ENCODE data around the gene MICAL3. TPM values are rescaled to one million over a fixed set of nuclear protein-coding genes. Genes with fewer than 3 reads are reported as not detected.

The MICAL3 gene
- total and polyA plus RNA-seq, 9 of the 15 experiments (the other 6 are each of a cell fraction or from before 2014, with no cell fraction given): 0.53 to 32.1 (median 12.3) TPM

DNA sequence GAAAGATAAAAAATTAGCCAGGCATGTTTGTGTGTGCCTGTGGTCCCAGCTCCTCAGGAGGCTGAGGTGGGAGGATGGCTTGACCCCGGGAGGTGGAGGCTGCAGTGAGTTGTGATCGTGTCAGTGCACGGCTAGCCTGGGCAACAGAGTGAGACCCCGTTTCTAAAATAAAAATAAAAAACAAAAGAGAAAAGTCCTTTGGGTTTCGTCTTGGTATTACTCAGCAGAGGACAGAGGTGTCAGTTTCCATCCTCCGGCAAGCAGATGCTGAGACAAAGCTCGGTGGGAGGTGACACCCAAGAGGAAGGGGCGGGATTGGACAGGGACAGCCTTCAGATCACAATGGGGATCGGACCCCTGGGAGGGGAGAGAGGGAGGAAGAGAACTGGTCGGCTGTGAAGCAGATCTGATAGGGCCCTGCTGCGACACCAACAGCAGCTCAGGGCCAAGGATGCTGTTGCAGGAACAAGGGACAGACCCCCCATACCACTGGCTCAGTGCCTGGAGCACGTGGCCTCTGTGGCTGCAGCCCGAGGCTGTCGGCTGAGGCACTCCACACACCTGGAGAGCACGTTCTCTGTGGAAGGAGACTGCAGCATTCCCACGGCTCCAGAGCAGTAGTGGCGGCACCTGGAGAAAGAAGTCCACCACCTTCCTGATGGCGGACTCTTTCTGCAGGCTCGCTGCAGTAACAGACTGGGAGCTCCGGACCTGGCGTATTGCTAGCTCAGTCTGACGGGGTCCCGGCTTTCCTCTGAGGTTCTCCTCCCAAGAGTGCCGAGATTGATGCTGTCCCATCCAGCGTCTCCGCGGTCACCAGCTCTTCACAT lies 244.9 kb downstream of the MICAL3 start (continued):
- TF ChIP-seq, protein P1, sequence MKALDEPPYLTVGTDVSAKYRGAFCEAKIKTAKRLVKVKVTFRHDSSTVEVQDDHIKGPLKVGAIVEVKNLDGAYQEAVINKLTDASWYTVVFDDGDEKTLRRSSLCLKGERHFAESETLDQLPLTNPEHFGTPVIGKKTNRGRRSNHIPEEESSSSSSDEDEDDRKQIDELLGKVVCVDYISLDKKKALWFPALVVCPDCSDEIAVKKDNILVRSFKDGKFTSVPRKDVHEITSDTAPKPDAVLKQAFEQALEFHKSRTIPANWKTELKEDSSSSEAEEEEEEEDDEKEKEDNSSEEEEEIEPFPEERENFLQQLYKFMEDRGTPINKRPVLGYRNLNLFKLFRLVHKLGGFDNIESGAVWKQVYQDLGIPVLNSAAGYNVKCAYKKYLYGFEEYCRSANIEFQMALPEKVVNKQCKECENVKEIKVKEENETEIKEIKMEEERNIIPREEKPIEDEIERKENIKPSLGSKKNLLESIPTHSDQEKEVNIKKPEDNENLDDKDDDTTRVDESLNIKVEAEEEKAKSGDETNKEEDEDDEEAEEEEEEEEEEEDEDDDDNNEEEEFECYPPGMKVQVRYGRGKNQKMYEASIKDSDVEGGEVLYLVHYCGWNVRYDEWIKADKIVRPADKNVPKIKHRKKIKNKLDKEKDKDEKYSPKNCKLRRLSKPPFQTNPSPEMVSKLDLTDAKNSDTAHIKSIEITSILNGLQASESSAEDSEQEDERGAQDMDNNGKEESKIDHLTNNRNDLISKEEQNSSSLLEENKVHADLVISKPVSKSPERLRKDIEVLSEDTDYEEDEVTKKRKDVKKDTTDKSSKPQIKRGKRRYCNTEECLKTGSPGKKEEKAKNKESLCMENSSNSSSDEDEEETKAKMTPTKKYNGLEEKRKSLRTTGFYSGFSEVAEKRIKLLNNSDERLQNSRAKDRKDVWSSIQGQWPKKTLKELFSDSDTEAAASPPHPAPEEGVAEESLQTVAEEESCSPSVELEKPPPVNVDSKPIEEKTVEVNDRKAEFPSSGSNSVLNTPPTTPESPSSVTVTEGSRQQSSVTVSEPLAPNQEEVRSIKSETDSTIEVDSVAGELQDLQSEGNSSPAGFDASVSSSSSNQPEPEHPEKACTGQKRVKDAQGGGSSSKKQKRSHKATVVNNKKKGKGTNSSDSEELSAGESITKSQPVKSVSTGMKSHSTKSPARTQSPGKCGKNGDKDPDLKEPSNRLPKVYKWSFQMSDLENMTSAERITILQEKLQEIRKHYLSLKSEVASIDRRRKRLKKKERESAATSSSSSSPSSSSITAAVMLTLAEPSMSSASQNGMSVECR (CRISPR knock-in tag; IDR thresholded peaks at IDR 0.05): no peak
- TF ChIP-seq NFIC (IDR thresholded peaks at IDR 0.05): 0 out of 2 replicates have a peak, but pooled peaks have one; percentile 33
- no peak for TF ChIP-seq NFIX (CRISPR knock-in tag; IDR thresholded peaks at IDR 0.05; ENCODE audit: low read depth)
- TF ChIP-seq ZNF311 (CRISPR knock-in tag; IDR thresholded peaks at IDR 0.05): no peak
- no peak for TF ChIP-seq ZNF212 (CRISPR knock-in tag; IDR thresholded peaks at IDR 0.05)
- no peak for TF ChIP-seq NRF1 (conservative IDR thresholded peaks at IDR 0.05 in 1 of 2, IDR thresholded peaks at IDR 0.05 in 1 of 2)
- TF ChIP-seq, protein P2, sequence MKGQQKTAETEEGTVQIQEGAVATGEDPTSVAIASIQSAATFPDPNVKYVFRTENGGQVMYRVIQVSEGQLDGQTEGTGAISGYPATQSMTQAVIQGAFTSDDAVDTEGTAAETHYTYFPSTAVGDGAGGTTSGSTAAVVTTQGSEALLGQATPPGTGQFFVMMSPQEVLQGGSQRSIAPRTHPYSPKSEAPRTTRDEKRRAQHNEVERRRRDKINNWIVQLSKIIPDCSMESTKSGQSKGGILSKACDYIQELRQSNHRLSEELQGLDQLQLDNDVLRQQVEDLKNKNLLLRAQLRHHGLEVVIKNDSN (CRISPR knock-in tag; IDR thresholded peaks at IDR 0.05): peak; percentile 49
- TF ChIP-seq GTF2F1 (IDR thresholded peaks at IDR 0.05; ENCODE audit: low read depth, low read length): no peak
- TF ChIP-seq ZEB2 (IDR thresholded peaks at IDR 0.05): no peak
- no peak for TF ChIP-seq FOXJ3 (CRISPR knock-in tag; IDR thresholded peaks at IDR 0.05)
- TF ChIP-seq, protein P3, sequence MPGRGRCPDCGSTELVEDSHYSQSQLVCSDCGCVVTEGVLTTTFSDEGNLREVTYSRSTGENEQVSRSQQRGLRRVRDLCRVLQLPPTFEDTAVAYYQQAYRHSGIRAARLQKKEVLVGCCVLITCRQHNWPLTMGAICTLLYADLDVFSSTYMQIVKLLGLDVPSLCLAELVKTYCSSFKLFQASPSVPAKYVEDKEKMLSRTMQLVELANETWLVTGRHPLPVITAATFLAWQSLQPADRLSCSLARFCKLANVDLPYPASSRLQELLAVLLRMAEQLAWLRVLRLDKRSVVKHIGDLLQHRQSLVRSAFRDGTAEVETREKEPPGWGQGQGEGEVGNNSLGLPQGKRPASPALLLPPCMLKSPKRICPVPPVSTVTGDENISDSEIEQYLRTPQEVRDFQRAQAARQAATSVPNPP (IDR thresholded peaks at IDR 0.05; ENCODE audit: borderline replicate concordance, insufficient read depth, insufficient read length): no peak
- TF ChIP-seq GATA2 (CRISPR knock-in tag; IDR thresholded peaks at IDR 0.05): 0 out of 2 replicates have a peak, but pooled peaks have one; percentile 27
- no peak for TF ChIP-seq RNF2 (IDR thresholded peaks at IDR 0.05)
- TF ChIP-seq ZNF274 (IDR thresholded peaks at IDR 0.05; ENCODE audit: borderline replicate concordance, low read depth, low read length): no peak
- no peak for TF ChIP-seq ZNF239 (CRISPR knock-in tag; IDR thresholded peaks at IDR 0.05)
- TF ChIP-seq ZNF583 (CRISPR knock-in tag; IDR thresholded peaks at IDR 0.05): no peak
- TF ChIP-seq SRSF1 (IDR thresholded peaks at IDR 0.05; ENCODE audit: low read depth, low read length): no peak
- no peak for TF ChIP-seq ZNF140 (CRISPR knock-in tag; IDR thresholded peaks at IDR 0.05)
- no peak for TF ChIP-seq POLR2B (IDR thresholded peaks at IDR 0.05; ENCODE audit: low read depth, partially characterized antibody)
- TF ChIP-seq, protein P4, sequence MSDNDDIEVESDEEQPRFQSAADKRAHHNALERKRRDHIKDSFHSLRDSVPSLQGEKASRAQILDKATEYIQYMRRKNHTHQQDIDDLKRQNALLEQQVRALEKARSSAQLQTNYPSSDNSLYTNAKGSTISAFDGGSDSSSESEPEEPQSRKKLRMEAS (CRISPR knock-in tag; IDR thresholded peaks at IDR 0.05): peak; percentile 69
- TF ChIP-seq, protein P5, sequence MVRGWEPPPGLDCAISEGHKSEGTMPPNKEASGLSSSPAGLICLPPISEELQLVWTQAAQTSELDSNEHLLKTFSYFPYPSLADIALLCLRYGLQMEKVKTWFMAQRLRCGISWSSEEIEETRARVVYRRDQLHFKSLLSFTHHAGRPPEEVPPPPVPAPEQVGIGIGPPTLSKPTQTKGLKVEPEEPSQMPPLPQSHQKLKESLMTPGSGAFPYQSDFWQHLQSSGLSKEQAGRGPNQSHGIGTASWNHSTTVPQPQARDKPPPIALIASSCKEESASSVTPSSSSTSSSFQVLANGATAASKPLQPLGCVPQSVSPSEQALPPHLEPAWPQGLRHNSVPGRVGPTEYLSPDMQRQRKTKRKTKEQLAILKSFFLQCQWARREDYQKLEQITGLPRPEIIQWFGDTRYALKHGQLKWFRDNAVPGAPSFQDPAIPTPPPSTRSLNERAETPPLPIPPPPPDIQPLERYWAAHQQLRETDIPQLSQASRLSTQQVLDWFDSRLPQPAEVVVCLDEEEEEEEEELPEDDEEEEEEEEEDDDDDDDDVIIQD (CRISPR knock-in tag; IDR thresholded peaks at IDR 0.05): no peak

Data from K562 (cell line).